Lower lobe of right lung (tissue), 2 donors: ENCODE data around the gene PIGBOS1. TPM values are rescaled to one million over a fixed set of nuclear protein-coding genes. Genes with fewer than 3 reads are reported as not detected.
A peak's percentile ranks its signal among the peaks of the same experiment; 100 is the strongest.
"Not testable (repeated sequence)": the region's sequence is repeated elsewhere in the genome, so short reads cannot be mapped to it uniquely, and the experiment has no call there.

ENCODE experiments used
- ATAC-seq, 2 donors: fragments of 200-7000 bp; cut with Tn5 transposase; one replicate each; pipeline ENCODE4 v1.9.1; 2020 to 2022; ENCODE audit warnings: mild to moderate bottlenecking in 2 of 2, moderate library complexity in 2 of 2
- DNase-seq: peaks from one replicate; pipeline ENCODE4 v3.0.0-alpha.2; 2020
- H3K27ac ChIP-seq: fragments of 200-600 bp; one replicate; pipeline ENCODE4 v1.8.0; 2022
- H3K27me3 ChIP-seq: fragments of 200-600 bp; one replicate; pipeline ENCODE4 v1.8.0; 2022; ENCODE audit warnings: low read depth
- H3K36me3 ChIP-seq: fragments of 200-600 bp; one replicate; pipeline ENCODE4 v1.8.0; 2022; ENCODE audit warnings: mild to moderate bottlenecking
- H3K4me1 ChIP-seq: fragments of 200-600 bp; one replicate; pipeline ENCODE4 v1.8.0; 2022
- H3K4me3 ChIP-seq: fragments of 200-600 bp; one replicate; pipeline ENCODE4 v1.8.0; 2022; ENCODE audit warnings: mild to moderate bottlenecking
- H3K9me3 ChIP-seq: fragments of 200-600 bp; one replicate; pipeline ENCODE4 v1.8.0; 2022
- intact Hi-C: fragments of 100-400 bp; cut with DNase I; formaldehyde crosslinking; loops from one replicate; pipeline ENCODE4 v1.11.0; 2022
- total RNA-seq: library from RNA; stranded (reverse); fragmentation: NEBNext Ultra II Directional; extraction: Animal tissue kit (Norgen Biotek cat#: 25700); gene quantifications from one replicate; pipeline ENCODE4 v1.2.1, GENCODE V29; 2021
- TF ChIP-seq, protein P1 (sequence below): fragments of 200-600 bp; IDR thresholded peaks from one replicate; pipeline ENCODE4 v1.8.0; 2022; ENCODE audit warnings: antibody characterized with exemption, mild to moderate bottlenecking
- donor health status: DM: no; HTN: yes; CAD: no; lungs with severe emphysema.

PIGBOS1 gene
- total RNA-seq, 1 donor from 2014 or later = 13.8 TPM

DNA sequence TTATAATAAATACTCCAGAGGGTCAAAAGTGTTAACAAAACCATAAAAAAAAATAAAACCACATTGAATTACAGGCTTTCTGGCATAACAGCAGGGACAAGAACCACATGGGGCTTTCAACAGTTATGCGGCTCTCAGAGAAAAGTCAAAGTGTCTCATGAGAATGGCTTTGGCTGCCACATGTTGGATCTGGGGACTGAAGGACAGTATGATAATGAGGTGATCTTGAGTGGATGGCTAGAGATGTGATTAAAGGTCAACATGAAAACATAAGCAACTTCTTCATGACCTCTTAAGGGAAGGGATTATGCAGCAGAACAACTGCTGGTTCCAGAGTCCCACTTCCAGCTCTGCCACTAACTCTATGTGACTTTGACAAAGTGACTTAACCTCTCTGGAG, 34.5 kb downstream of the PIGBOS1 start:
- H3K4me1 ChIP-seq = peaks cover 80% of the 10 kb centered on the region
- TF ChIP-seq, protein P1, sequence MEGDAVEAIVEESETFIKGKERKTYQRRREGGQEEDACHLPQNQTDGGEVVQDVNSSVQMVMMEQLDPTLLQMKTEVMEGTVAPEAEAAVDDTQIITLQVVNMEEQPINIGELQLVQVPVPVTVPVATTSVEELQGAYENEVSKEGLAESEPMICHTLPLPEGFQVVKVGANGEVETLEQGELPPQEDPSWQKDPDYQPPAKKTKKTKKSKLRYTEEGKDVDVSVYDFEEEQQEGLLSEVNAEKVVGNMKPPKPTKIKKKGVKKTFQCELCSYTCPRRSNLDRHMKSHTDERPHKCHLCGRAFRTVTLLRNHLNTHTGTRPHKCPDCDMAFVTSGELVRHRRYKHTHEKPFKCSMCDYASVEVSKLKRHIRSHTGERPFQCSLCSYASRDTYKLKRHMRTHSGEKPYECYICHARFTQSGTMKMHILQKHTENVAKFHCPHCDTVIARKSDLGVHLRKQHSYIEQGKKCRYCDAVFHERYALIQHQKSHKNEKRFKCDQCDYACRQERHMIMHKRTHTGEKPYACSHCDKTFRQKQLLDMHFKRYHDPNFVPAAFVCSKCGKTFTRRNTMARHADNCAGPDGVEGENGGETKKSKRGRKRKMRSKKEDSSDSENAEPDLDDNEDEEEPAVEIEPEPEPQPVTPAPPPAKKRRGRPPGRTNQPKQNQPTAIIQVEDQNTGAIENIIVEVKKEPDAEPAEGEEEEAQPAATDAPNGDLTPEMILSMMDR = no peak
- intact Hi-C loops = no loop called here
- no peaks in the 10 kb centered on the region for H3K27me3 ChIP-seq
- no peaks in the 10 kb centered on the region for H3K36me3 ChIP-seq
- no peak overlapping the region for H3K4me3 ChIP-seq
- DNase-seq = no peak
- no peaks in the 10 kb centered on the region for H3K9me3 ChIP-seq
- peak overlapping the region; percentile 69 for H3K27ac ChIP-seq
- ATAC-seq = no peak

DNA sequence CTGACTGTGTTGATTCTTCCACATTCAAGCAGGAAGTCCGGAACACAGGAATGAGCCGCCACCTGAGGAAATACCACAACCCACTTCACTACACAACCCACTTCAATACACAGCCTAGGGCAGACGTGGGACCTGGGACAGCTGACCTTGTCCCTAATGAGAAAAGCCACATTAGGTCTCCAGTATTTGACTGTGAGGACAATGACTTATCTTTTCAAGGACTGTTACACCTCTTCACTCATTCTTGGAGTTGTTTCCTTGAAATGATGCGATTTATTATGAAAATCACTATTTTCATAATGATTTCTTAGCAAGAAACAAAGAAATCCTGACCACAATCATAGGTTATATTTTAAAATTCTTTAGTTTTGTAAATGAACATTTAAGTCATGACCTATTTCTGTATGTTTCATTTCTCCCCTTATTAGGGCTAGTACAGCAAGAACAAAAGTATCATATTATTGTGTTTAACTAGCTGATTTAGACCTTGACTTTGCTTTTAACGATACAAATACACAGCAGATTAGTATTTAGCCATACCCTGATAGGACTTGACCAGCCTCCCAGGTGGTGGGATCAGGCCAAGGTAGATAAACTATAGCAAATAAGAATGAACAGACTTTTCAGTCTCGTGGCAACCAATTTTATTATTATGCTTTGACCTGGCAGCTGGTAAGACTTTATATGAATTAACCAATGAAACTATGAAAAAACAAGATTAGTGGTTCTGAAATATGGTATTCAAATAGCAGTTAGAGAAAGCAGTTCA, 35.4 kb downstream of the PIGBOS1 start:
- TF ChIP-seq, protein P1 = no peak
- peak overlapping the region; percentile 69 for H3K27ac ChIP-seq
- H3K4me1 ChIP-seq = peaks cover 84% of the 10 kb centered on the region
- DNase-seq (peak; percentile 59), ATAC-seq (peak; percentile 82 to 89)
- H3K4me3 ChIP-seq = no peak overlapping the region
- no peaks in the 10 kb centered on the region for H3K9me3 ChIP-seq
- no peaks in the 10 kb centered on the region for H3K27me3 ChIP-seq
- H3K36me3 ChIP-seq = no peaks in the 10 kb centered on the region
- intact Hi-C loops = no loop called here

- TF ChIP-seq, protein P1 = no peak
- peaks cover 82% of the 10 kb centered on the region for H3K4me1 ChIP-seq
- DNase-seq (no peak), ATAC-seq (peak; percentile 40 to 62)
- H3K27ac ChIP-seq = peak overlapping the region; percentile 69
- intact Hi-C loops = no loop called here
- no peak overlapping the region for H3K4me3 ChIP-seq
- no peaks in the 10 kb centered on the region for H3K9me3 ChIP-seq
- H3K27me3 ChIP-seq = no peaks in the 10 kb centered on the region
- no peaks in the 10 kb centered on the region for H3K36me3 ChIP-seq
Observed at GRCh38 chr15:55282284-55282833, 36.6 kb downstream of the PIGBOS1 start.

- Histone ChIP-seq H3K9me3 (no peaks in the 10 kb centered on the region), H3K27me3 (no peaks in the 10 kb centered on the region), H3K27ac (peak overlapping the region; percentile 69), H3K4me3 (no peak overlapping the region), H3K4me1 (peaks cover 83% of the 10 kb centered on the region), H3K36me3 (no peaks in the 10 kb centered on the region)
- ATAC-seq = peak in 1 of 2 donors; percentile 21
- TF ChIP-seq, protein P1 = no peak
- intact Hi-C loops = no loop called here
- DNase-seq = no peak
Observed at GRCh38 chr15:55281517-55282228, 37.2 kb downstream of the PIGBOS1 start.

DNA sequence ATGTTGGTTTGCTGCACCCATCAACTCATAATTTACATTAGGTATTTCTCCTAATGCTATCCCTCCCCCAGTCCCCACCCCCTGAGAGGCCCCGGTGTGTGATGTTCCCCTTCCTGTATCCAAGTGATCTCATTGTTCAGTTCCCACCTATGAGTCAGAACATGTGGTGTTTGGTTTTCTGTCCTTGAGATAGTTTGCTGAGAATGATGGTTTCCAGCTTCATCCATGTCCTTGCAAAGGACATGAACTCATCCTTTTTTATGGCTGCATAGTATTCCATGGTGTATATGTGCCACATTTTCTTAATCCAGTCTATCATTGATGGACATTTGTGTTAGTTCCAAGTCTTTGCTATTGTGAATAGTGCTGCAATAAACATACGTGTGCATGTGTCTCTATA, 38.3 kb downstream of the PIGBOS1 start:
- peaks cover 82% of the 10 kb centered on the region for H3K4me1 ChIP-seq
- ATAC-seq, H3K27me3 ChIP-seq, H3K27ac ChIP-seq, H3K9me3 ChIP-seq, DNase-seq, H3K4me3 ChIP-seq, intact Hi-C loops, H3K36me3 ChIP-seq: not testable (repeated sequence)
